AG09309 (cell line): ENCODE data around the gene TTLL12.

Experiments
- DNase-seq: peaks from one replicate; pipeline ENCODE4 v3.0.0-alpha.2; 2010; ENCODE audit warnings: low read depth
- H3K4me3 ChIP-seq: 2 replicates; pipeline ENCODE4 v1.5.1; 2011; ENCODE audit warnings: mild to moderate bottlenecking, low read depth, low read length, moderate library complexity; ENCODE audit not compliant: control insufficient read depth
- TF ChIP-seq, protein P1 (sequence below): IDR thresholded peaks from 2 replicates; pipeline ENCODE4 v1.5.1; 2011; ENCODE audit warnings: mild to moderate bottlenecking, low read depth, low read length, inconsistent platforms; ENCODE audit not compliant: insufficient read depth, control insufficient read depth; ENCODE audit errors: missing control alignments

TTLL12 gene

DNA sequence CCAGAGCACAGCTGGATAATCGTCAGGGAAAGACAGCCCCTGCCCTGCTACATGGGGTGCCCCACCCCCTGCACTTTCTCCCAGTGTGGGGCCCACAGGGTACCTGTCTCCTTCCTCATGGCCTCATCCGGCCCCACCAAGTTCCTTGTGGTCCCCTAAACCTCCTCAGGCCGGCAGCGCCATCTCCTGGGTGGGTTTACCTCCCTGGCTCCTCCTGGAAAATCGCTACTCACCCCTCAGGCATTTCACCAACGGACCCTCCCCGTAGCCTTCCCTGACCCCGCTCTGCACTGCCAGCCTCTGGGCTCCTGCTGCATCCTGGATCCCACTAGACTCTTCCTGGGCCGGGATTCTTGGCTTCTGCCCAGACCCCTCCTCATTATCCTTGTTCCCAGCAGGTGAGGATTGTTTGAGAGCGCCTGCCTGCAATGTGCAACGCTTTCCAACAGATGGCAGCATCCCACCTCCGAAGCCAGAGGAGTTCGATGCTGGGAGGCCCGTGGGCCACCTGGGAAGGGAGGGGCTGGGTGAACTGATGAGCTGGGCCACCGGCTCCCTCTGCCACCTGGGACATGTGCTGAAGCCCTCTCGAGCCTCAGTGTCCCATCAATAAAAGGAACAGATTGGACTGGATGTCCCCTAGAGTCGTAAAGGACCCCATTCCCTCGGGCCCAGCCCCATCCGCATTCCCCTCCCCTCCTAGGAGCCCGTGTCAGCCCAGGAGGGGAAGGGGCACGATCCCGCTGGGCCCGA is 44.2 kb upstream of the TTLL12 start:
- H3K4me3 ChIP-seq, result no peak overlapping the region
- DNase-seq, result no peak
- TF ChIP-seq, protein P1, sequence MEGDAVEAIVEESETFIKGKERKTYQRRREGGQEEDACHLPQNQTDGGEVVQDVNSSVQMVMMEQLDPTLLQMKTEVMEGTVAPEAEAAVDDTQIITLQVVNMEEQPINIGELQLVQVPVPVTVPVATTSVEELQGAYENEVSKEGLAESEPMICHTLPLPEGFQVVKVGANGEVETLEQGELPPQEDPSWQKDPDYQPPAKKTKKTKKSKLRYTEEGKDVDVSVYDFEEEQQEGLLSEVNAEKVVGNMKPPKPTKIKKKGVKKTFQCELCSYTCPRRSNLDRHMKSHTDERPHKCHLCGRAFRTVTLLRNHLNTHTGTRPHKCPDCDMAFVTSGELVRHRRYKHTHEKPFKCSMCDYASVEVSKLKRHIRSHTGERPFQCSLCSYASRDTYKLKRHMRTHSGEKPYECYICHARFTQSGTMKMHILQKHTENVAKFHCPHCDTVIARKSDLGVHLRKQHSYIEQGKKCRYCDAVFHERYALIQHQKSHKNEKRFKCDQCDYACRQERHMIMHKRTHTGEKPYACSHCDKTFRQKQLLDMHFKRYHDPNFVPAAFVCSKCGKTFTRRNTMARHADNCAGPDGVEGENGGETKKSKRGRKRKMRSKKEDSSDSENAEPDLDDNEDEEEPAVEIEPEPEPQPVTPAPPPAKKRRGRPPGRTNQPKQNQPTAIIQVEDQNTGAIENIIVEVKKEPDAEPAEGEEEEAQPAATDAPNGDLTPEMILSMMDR, result peak; percentile 90

DNA sequence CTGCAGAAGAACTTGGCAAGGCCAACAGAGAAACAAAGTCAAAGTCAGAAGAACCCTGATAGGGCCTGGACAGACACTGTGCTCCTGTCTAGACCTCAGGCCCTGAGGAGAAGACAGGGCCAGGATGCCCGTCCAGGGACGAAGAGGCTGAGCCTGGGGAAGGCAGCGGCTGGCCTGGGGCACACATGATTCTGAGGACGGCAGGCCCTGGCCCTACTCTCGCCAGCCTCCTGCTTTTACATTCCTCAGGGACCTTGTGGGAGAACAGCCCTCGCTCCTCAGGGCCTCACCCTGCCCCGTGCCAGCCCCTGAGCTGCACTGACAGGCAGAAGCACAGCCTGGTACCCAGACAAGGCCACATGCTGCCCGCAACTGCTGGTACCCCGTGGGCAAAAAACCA is 43.6 kb upstream of the TTLL12 start:
- DNase-seq, result no peak
- H3K4me3 ChIP-seq, result no peak overlapping the region
- TF ChIP-seq, protein P1, result no peak

DNA sequence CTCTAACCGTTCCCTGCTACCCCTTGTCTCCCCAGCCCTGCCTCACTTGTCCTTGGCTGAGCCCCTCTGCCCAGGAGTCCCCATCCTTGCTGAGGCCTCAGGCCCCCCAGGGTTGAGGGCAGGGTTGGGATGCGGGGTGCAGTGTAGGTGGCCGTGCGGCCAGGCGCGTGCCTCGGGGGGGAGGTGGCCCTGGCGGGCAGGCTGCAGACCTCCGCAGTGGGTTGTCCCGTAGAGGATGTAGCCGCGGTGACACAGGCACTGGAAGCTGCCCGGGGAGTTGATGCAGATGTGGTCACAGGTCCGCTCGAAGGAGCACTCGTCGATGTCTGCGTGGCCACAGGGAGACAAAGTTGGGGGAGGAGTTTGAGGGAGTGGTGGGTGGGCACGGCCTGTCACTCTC is 41.9 kb upstream of the TTLL12 start:
- TF ChIP-seq, protein P1, result no peak
- no peak overlapping the region for H3K4me3 ChIP-seq
- DNase-seq, result no peak

DNA sequence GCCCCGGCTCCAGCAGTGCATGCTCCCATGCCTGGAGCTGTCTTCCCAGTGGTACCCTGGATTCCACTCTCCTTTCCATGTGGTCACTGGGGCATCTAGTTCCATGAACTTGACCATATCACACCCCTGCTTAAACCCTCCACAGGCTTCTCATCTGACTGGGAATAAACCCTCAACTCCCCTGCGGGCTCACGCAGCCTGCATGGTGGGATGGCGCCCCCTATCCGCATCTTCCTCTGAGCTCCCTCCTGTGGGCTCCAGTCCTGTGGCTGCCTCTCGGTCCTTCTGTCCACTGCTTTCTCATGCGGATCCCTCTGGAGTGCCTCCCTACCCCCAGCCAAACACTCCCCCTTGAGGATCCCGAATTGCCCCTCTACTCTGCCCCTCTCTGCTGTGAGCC is 41.4 kb upstream of the TTLL12 start:
- no peak overlapping the region for H3K4me3 ChIP-seq
- TF ChIP-seq, protein P1, result peak; percentile 47
- DNase-seq, result no peak

DNA sequence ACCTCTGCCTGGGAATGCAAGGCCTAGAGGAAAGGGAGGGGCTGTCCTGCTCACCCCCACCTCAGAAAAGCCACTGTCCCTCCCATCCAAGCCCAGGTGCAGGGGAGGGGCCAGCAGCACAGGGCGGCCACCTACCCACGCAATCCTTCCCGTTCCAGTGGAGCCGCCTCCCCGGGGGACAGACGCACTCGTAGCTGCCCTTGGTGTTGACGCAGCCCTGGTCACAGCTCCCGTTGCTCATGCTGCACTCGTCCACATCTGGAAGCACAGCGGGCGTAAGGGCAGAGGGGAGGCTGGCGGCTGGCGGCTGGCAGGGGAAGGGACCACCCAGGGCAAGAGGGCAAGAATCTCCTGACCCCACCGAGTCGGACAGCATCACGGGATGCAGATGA is 40.3 kb upstream of the TTLL12 start:
- no peak for DNase-seq
- TF ChIP-seq, protein P1, result no peak
- H3K4me3 ChIP-seq, result no peak overlapping the region

DNA sequence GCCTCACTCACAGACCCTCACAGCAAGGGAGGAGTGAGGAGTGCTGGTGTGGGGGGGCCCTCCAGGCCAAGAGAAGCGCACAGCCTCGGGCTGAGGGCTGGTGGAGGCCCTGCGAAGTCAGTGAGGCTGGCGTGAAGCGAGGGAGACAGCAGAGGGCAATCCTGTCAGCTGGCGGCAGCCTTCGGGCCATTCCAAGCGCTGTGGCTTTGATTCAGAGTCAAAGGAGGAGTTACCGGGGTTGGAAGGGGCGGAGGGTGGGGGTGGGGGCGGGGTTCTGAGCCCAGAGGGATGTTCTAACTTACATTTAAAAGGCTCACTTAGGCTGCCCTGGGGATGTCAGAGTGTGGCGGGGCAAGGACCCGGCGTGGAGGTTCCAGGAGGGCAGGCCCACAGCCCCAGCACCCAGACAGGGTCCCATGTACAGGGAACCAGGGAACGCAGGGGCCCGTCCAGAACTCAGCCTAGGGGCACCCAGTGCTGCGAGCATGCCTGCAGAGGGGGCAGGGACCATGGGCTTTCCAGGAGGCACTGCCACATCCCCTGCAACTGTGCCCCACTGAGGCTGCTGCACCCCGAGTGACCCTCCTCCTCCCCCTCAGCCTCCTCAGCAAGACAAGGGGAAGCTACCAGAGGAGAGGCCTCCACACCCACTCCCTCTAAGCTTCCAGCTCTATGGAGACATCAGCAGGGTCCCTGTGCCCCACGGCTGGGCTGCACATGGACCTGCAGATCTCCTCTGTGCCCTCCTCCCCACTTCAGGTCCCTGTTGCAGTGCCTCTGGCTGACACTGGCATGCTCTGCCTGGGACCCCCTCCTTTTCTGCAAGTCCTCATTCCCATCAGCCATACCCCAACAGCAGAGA is 39.7 kb upstream of the TTLL12 start:
- H3K4me3 ChIP-seq, result no peak overlapping the region
- TF ChIP-seq, protein P1, result peak; percentile 21
- no peak for DNase-seq
